Pancreas (tissue), 10 donors: ENCODE results near the gene ANKS1B. TPM values are rescaled to one million over a fixed set of nuclear protein-coding genes. Genes with fewer than 3 reads are reported as not detected.

Experiments
- ATAC-seq, 4 donors: fragments of 200-7000 bp; cut with Tn5 transposase; one replicate each; pipeline versions ENCODE4 v1.8.0 to v1.9.1; 2020; ENCODE audit warnings: mild to moderate bottlenecking in 4 of 4, moderate library complexity in 4 of 4
- DNase-seq, 6 donors: peaks; one replicate each; pipeline ENCODE4 v3.0.0-alpha.2; 2020
- FAIRE-seq: peaks from 2 replicates; lab custom pipeline; 2012; peaks lifted over from hg19 to GRCh38; lab: Jason Lieb, UNC
- H3K27ac ChIP-seq, 4 donors: fragments of 200-600 bp; sonication (generic); 1 replicate in 3 of 4; 2 replicates in 1 of 4; pipeline versions ENCODE4 v1.5.0 to v1.8.0; 2020
- H3K27me3 ChIP-seq, 4 donors: fragments of 200-600 bp; one replicate each; pipeline ENCODE4 v1.8.0; 2021
- H3K36me3 ChIP-seq, 3 donors: fragments of 200-600 bp; sonication (generic) in 1 of 3; one replicate each; pipeline versions ENCODE4 v1.5.0 to v1.8.0; 2020 to 2021
- H3K4me1 ChIP-seq, 3 donors: fragments of 200-600 bp; one replicate each; pipeline ENCODE4 v1.8.0; 2021
- H3K4me3 ChIP-seq, 4 donors: fragments of 200-600 bp; sonication (generic) in 2 of 4; one replicate each; pipeline versions ENCODE4 v1.5.0 to v1.8.0; 2020 to 2021
- H3K9me3 ChIP-seq, 4 donors: fragments of 200-600 bp; one replicate each; pipeline ENCODE4 v1.8.0; 2021
- CTCF ChIP-seq, 4 donors: fragments of 200-600 bp; sonication (generic) in 3 of 4; IDR thresholded peaks; one replicate each; pipeline versions ENCODE4 v1.5.0 to v1.8.0; 2021; ENCODE audit warnings: antibody characterized with exemption in 4 of 4
- WGBS, 2 donors: extraction: QIAGEN DNeasy Blood & Tissue Kit; methylation state at CpG; one replicate each; pipeline ENCODE4 v1.1.7; 2013; 5-methylcytosine and 5-hydroxymethylcytosine counted together
- intact Hi-C, 3 donors: fragments of 100-400 bp; cut with DNase I; formaldehyde crosslinking; loops; one replicate each; pipeline versions ENCODE4 v1.11.1 to v1.14.2; 2022
- polyA plus RNA-seq, 2 donors: library from polyadenylated mRNA; stranded (reverse); fragments of 200-250 nt; gene quantifications; one replicate each; pipeline ENCODE4 v1.2.3, GENCODE V29; 2013
- total RNA-seq, 6 donors: library from RNA; stranded (reverse); fragmentation: NEBNext Ultra II Directional in 4 of 6; extraction: Animal tissue kit (Norgen Biotek cat#: 25700) in 4 of 6; gene quantifications; one replicate each; pipeline versions ENCODE4 v1.2.1 to v1.2.4, GENCODE V29; 2021 to 2023
- donor health status: healthy with polysubstance abuse.
- donor health status: DM: no; HTN: no; CAD: no; lungs with moderate emphysema.
- donor health status: DM: no; HTN: no; CAD: no.
- donor health status: control.
- donor health status: control.
- donor health status: Bipolar disorder and iron deficiency.
- donor health status: DM: yes; HTN: yes; CAD: no.
- donor health status: DM: no; HTN: no; CAD: no.
- donor health status: DM: no; HTN: no; CAD: no.
- donor health status: DM: yes; HTN: yes; CAD: no.

The ANKS1B gene
- total and polyA plus RNA-seq, 8 donors = 0.49 to 3.2 (median 1.9) TPM

- Histone ChIP-seq H3K4me1 (no peaks in the 10 kb centered on the region), H3K27ac (no peak overlapping the region), H3K36me3 (no peaks in the 10 kb centered on the region), H3K4me3 (no peak overlapping the region), H3K9me3 (no peaks in the 10 kb centered on the region), H3K27me3 (no peaks in the 10 kb centered on the region)
- TF ChIP-seq CTCF (IDR thresholded peaks at IDR 0.05) = no peak
- FAIRE-seq (no peak), DNase-seq (no peak), ATAC-seq (no peak)
- intact Hi-C loops = no loop called here
- WGBS, 2 donors = 58 to 68% methylated on average over 4 of the region's 4 CpGs
Observed at GRCh38 chr12:99121546-99121945, 863.2 kb downstream of the ANKS1B start.

DNA sequence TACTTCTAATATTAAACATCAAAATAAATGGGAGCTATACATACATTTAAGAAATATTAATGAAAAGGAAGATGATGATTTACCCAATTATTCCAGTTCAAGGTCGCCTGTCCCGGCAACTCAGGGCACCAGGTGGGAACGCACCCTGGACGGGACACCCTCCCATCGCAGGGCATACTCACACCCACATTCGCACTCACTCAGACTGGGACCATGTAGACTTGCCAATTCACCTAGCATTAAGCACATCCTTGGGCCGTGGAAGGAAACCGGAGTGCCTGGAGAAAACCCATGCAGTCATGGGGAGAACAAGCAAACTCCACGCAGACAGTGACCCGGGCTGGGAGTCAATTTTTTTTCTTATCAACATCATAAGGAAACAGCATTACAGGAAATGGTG lies 864.8 kb downstream of the ANKS1B start:
- intact Hi-C loops = no loop called here
- ATAC-seq = no peak
- DNase-seq = no peak
- Histone ChIP-seq H3K4me1 (no peaks in the 10 kb centered on the region), H3K27ac (no peak overlapping the region), H3K9me3 (no peaks in the 10 kb centered on the region), H3K36me3 (no peaks in the 10 kb centered on the region), H3K4me3 (no peak overlapping the region), H3K27me3 (no peaks in the 10 kb centered on the region)
- no peak for FAIRE-seq
- TF ChIP-seq CTCF (IDR thresholded peaks at IDR 0.05) = no peak
- WGBS, 2 donors = 68 to 71% methylated on average over 10 of the region's 10 CpGs

DNA sequence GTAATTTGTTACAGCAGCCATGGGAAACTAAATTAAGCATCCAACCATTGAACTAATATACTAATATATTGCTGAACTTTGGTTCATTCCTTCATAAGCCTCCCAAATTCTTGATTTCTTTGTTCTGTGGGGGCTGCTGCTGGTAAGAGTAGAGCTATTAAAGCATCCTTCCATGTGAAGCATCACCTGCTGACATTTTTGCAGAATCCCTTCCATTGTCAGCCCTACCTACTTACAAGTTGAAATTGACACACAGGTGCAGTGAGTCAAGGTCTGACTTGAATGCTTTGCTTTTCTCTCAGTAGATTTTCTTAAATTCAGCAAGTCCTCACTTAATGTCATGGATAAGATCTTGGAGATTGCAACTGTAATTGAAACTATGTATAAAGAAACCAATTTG lies 865.3 kb downstream of the ANKS1B start:
- Histone ChIP-seq H3K4me3 (no peak overlapping the region), H3K4me1 (no peaks in the 10 kb centered on the region), H3K27ac (no peak overlapping the region), H3K27me3 (no peaks in the 10 kb centered on the region), H3K9me3 (no peaks in the 10 kb centered on the region), H3K36me3 (no peaks in the 10 kb centered on the region)
- FAIRE-seq (no peak), DNase-seq (no peak), ATAC-seq (no peak)
- TF ChIP-seq CTCF (IDR thresholded peaks at IDR 0.05) = no peak
- intact Hi-C loops = no loop called here

DNA sequence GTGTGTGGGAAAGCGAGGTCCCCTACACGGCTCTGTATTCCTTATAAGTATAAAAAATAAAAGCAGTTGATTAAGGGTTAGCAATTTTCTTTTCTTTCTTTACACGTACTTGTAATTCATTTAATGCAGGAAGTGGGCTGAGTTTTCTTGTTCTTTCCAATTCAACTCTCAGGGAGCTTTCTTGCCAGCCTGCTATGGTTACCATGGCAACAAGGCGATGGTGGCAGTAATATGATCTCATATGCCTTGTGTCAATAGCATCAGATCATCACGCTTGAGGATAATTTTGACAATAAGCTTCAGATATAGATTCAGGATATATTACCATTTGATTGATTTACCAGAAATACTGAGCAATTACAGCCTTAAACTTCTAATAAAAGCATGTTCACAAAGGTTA lies 873.1 kb downstream of the ANKS1B start:
- intact Hi-C loops = no loop called here
- Histone ChIP-seq H3K4me1 (no peaks in the 10 kb centered on the region), H3K36me3 (no peaks in the 10 kb centered on the region), H3K27ac (no peak overlapping the region), H3K4me3 (no peak overlapping the region), H3K9me3 (no peaks in the 10 kb centered on the region), H3K27me3 (no peaks in the 10 kb centered on the region)
- 48 to 51% methylated on average over 5 of the region's 5 CpGs for WGBS, 2 donors
- DNase-seq (no peak), ATAC-seq (peak in 1 of 4 donors; percentile 30), FAIRE-seq (no peak)
- no peak for TF ChIP-seq CTCF (IDR thresholded peaks at IDR 0.05)

DNA sequence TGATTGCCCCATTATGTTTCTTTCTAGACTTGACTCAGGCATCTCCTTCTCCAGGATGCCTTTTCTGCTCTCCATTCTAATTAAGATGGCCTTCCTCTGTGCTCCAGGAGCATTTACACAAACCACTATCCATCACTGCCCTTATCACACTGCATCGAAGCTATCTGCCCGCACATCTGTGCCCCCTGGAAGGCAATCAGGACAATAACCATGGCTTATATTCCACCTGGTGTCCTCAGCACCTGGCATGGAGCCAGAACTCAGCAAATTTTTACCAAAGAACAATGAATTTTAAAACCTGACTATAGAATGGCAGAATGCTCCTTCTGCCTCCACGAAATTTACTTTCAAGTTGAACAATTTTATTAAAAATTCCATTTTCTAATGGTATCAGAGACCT lies 873.9 kb downstream of the ANKS1B start:
- ATAC-seq (no peak), DNase-seq (no peak), FAIRE-seq (no peak)
- intact Hi-C loops = no loop called here
- H3K27me3 ChIP-seq = no peaks in the 10 kb centered on the region
- no peak overlapping the region for H3K27ac ChIP-seq
- no peaks in the 10 kb centered on the region for H3K9me3 ChIP-seq
- H3K4me1 ChIP-seq = no peaks in the 10 kb centered on the region
- no peak for TF ChIP-seq CTCF (IDR thresholded peaks at IDR 0.05)
- no peak overlapping the region for H3K4me3 ChIP-seq
- no peaks in the 10 kb centered on the region for H3K36me3 ChIP-seq
- 24 to 25% methylated on average over 3 of the region's 3 CpGs for WGBS, 2 donors
